Kidney (tissue), 14 donors: Measurements from ENCODE around the gene ZNF654. TPM values are rescaled to one million over a fixed set of nuclear protein-coding genes. Genes with fewer than 3 reads are reported as not detected.

Source experiments
- DNase-seq, 5 donors: peaks; one replicate each; pipeline ENCODE4 v3.0.0-alpha.2; 2013 to 2020
- FAIRE-seq: peaks from 2 replicates; lab custom pipeline; 2012; peaks lifted over from hg19 to GRCh38; lab: Jason Lieb, UNC
- H3K27ac ChIP-seq, 2 donors: one replicate each; pipeline ENCODE4 v1.7.0; 2013; ENCODE audit warnings: low read depth in 2 of 2, low read length in 2 of 2, inconsistent platforms in 1 of 2
- H3K27me3 ChIP-seq: one replicate; pipeline ENCODE4 v1.7.1; 2013; ENCODE audit warnings: low read length, inconsistent platforms; ENCODE audit not compliant: control insufficient read depth, insufficient read depth
- H3K36me3 ChIP-seq, 3 donors: one replicate each; pipeline versions ENCODE4 v1.7.0 to v1.7.1; 2013; ENCODE audit warnings: low read length in 3 of 3, control low read depth in 1 of 3, inconsistent platforms in 1 of 3; ENCODE audit not compliant: insufficient read depth in 3 of 3, control insufficient read depth in 2 of 3
- H3K4me1 ChIP-seq, 3 donors: one replicate each; pipeline versions ENCODE4 v1.7.0 to v1.7.1; 2013; ENCODE audit warnings: low read length in 3 of 3, inconsistent platforms in 1 of 3, low read depth in 1 of 3; ENCODE audit not compliant: control insufficient read depth in 2 of 3, insufficient read depth in 2 of 3
- H3K4me3 ChIP-seq, 3 donors: one replicate each; pipeline versions ENCODE4 v1.7.0 to v1.8.1; 2013; ENCODE audit warnings: low read length in 3 of 3, control low read depth in 1 of 3, inconsistent platforms in 1 of 3
- H3K9ac ChIP-seq, 3 donors: one replicate each; pipeline versions ENCODE4 v1.7.0 to v1.7.1; 2013; ENCODE audit warnings: low read length in 3 of 3, control low read depth in 1 of 3, inconsistent platforms in 1 of 3
- H3K9me3 ChIP-seq, 3 donors: one replicate each; pipeline versions ENCODE4 v1.7.0 to v1.7.1; 2013; ENCODE audit warnings: low read length in 3 of 3, control low read depth in 1 of 3, inconsistent platforms in 1 of 3; ENCODE audit not compliant: control insufficient read depth in 2 of 3, insufficient read depth in 1 of 3
- intact Hi-C: fragments of 100-400 bp; cut with DNase I; formaldehyde crosslinking; loops from one replicate; pipeline ENCODE4 v1.11.1; 2022
- polyA plus RNA-seq: library from polyadenylated mRNA; stranded (reverse); fragments of 350-450 nt; fragmentation: Illumina TruSeq; extraction: RNeasy Lipid Tissue Mini Kit (QIAGEN cat#74804); gene quantifications from one replicate; pipeline ENCODE4 v1.2.3, GENCODE V29; 2014; ENCODE audit warnings: low read depth, low replicate concordance; ENCODE audit not compliant: insufficient read depth
- total RNA-seq: library from RNA; stranded (reverse); fragmentation: NEBNext Ultra II Directional; extraction: Animal tissue kit (Norgen Biotek cat#: 25700); gene quantifications from one replicate; pipeline ENCODE4 v1.2.1, GENCODE V29; 2021
- TF ChIP-seq, protein P1 (sequence below): IDR thresholded peaks from 3 replicates; pipeline ENCODE4 v1.5.1; 2012; ENCODE audit warnings: mild to moderate bottlenecking, moderate library complexity, borderline replicate concordance; ENCODE audit not compliant: insufficient read depth; ENCODE audit errors: extremely low read depth
- donor health status: control.
- donor health status: control.
- donor health status: control.
- donor health status: control.
- donor health status: control.
- donor health status: DM: yes; HTN: yes; CAD: no.
- donor health status: Normal renal cell carcinoma (clear cell type).

ZNF654 gene
- total and polyA plus RNA-seq, 2 donors from 2014 or later = 3.0 to 16.0 TPM

- Histone ChIP-seq H3K27me3 (no peaks in the 10 kb centered on the region), H3K4me3 (no peak overlapping the region), H3K9ac (no peak overlapping the region), H3K27ac (no peak overlapping the region), H3K4me1 (no peaks in the 10 kb centered on the region), H3K36me3 (no peaks in the 10 kb centered on the region), H3K9me3 (no peaks in the 10 kb centered on the region)
- intact Hi-C loops = loop anchor here (2.0 kb wide), 1 partner anchor 17 kb away; no protein-coding TSS in a partner anchor
- TF ChIP-seq, protein P1, sequence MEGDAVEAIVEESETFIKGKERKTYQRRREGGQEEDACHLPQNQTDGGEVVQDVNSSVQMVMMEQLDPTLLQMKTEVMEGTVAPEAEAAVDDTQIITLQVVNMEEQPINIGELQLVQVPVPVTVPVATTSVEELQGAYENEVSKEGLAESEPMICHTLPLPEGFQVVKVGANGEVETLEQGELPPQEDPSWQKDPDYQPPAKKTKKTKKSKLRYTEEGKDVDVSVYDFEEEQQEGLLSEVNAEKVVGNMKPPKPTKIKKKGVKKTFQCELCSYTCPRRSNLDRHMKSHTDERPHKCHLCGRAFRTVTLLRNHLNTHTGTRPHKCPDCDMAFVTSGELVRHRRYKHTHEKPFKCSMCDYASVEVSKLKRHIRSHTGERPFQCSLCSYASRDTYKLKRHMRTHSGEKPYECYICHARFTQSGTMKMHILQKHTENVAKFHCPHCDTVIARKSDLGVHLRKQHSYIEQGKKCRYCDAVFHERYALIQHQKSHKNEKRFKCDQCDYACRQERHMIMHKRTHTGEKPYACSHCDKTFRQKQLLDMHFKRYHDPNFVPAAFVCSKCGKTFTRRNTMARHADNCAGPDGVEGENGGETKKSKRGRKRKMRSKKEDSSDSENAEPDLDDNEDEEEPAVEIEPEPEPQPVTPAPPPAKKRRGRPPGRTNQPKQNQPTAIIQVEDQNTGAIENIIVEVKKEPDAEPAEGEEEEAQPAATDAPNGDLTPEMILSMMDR = no peak
- FAIRE-seq = no peak
- peak in 4 of 5 donors; percentile 30 to 90 (median 73) for DNase-seq
Measured at GRCh38 chr3:88084097-88084501, 25.0 kb downstream of the ZNF654 start.

- no peak overlapping the region for H3K9ac ChIP-seq
- no peak for DNase-seq
- H3K36me3 ChIP-seq = peaks cover 0 to 7% (median 0%) of the 10 kb centered on the region in 3 donors
- intact Hi-C loops = no loop called here
- H3K4me1 ChIP-seq = no peaks in the 10 kb centered on the region
- no peak overlapping the region for H3K27ac ChIP-seq
- no peaks in the 10 kb centered on the region for H3K27me3 ChIP-seq
- H3K4me3 ChIP-seq = no peak overlapping the region
- TF ChIP-seq, protein P1 = no peak
- no peak for FAIRE-seq
- no peaks in the 10 kb centered on the region for H3K9me3 ChIP-seq
Measured at GRCh38 chr3:88090681-88091080, 31.6 kb downstream of the ZNF654 start.

- TF ChIP-seq, protein P1 = no peak
- Histone ChIP-seq H3K4me3 (no peak overlapping the region), H3K27me3 (no peaks in the 10 kb centered on the region), H3K36me3 (peaks cover 0 to 7% (median 0%) of the 10 kb centered on the region in 3 donors), H3K27ac (no peak overlapping the region), H3K4me1 (no peaks in the 10 kb centered on the region), H3K9ac (no peak overlapping the region), H3K9me3 (no peaks in the 10 kb centered on the region)
- intact Hi-C loops = no loop called here
- DNase-seq (no peak), FAIRE-seq (no peak)
Measured at GRCh38 chr3:88092270-88092669, 33.2 kb downstream of the ZNF654 start.

DNA sequence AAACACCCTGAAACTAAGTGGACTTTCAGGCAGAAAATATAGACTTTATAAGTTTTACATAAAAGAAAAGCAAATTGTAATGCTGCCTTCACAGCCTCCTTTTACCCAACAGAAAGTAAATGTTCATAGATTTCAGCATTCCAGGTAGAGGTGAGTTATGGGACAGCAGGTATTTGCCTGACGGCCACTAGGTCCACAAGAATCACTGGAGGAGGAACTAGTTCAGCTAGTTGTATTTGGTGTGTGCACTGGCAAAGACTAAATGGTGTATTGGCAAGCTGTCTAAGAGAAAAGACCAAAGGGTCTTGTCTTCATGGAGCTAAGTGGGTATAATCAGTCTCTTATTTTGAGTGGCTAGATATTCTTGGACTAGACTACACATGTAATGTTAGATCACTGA lies 34.2 kb downstream of the ZNF654 start:
- Histone ChIP-seq H3K9me3 (no peaks in the 10 kb centered on the region), H3K4me3 (no peak overlapping the region), H3K9ac (no peak overlapping the region), H3K4me1 (no peaks in the 10 kb centered on the region), H3K27ac (no peak overlapping the region), H3K27me3 (no peaks in the 10 kb centered on the region), H3K36me3 (peaks cover 0 to 7% (median 0%) of the 10 kb centered on the region in 3 donors)
- DNase-seq = no peak
- TF ChIP-seq, protein P1 = no peak
- intact Hi-C loops = no loop called here
- no peak for FAIRE-seq
